ENCODE measurements around the gene HLA-G.

DNA sequence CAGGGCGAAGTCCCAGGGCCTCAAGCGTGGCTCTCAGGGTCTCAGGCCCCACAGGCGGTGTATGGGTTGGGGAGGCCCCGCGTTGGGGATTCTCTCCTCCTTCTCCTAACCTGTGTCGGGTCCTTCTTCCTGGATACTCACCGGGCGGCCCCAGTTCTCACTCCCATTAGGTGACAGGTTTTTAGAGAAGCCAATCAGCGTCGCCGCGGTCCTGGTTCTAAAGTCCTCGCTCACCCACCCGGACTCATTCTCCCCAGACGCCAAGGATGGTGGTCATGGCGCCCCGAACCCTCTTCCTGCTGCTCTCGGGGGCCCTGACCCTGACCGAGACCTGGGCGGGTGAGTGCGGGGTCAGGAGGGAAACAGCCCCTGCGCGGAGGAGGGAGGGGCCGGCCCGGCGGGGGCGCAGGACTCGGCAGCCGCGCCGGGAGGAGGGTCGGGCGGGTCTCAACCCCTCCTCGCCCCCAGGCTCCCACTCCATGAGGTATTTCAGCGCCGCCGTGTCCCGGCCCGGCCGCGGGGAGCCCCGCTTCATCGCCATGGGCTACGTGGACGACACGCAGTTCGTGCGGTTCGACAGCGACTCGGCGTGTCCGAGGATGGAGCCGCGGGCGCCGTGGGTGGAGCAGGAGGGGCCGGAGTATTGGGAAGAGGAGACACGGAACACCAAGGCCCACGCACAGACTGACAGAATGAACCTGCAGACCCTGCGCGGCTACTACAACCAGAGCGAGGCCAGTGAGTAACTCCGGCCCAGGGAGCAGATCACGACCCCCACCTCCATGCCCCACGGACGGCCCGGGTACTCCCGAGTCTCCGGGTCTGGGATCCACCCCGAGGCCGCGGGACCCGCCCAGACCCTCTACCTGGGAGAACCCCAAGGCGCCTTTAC, at the start of gene HLA-G:
- TF ChIP-seq POLR2A (IDR thresholded peaks at IDR 0.05) = no peak
- TF ChIP-seq, protein P1, sequence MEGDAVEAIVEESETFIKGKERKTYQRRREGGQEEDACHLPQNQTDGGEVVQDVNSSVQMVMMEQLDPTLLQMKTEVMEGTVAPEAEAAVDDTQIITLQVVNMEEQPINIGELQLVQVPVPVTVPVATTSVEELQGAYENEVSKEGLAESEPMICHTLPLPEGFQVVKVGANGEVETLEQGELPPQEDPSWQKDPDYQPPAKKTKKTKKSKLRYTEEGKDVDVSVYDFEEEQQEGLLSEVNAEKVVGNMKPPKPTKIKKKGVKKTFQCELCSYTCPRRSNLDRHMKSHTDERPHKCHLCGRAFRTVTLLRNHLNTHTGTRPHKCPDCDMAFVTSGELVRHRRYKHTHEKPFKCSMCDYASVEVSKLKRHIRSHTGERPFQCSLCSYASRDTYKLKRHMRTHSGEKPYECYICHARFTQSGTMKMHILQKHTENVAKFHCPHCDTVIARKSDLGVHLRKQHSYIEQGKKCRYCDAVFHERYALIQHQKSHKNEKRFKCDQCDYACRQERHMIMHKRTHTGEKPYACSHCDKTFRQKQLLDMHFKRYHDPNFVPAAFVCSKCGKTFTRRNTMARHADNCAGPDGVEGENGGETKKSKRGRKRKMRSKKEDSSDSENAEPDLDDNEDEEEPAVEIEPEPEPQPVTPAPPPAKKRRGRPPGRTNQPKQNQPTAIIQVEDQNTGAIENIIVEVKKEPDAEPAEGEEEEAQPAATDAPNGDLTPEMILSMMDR (IDR thresholded peaks at IDR 0.05) = no peak

All from heart left ventricle (tissue), 13 donors.